Lung (tissue), 12 donors: Measurements from ENCODE around the gene BCL2L1. TPM values are rescaled to one million over a fixed set of nuclear protein-coding genes. Genes with fewer than 3 reads are reported as not detected.
A peak's percentile ranks its signal among the peaks of the same experiment; 100 is the strongest.

Source experiments
- ATAC-seq: fragments of 200-7000 bp; cut with Tn5 transposase; one replicate; pipeline ENCODE4 v1.9.1; 2020; ENCODE audit warnings: moderate number of reproducible peaks; ENCODE audit not compliant: insufficient read depth, low FRiP score
- DNase-seq, 3 donors: peaks; one replicate each; pipeline ENCODE4 v3.0.0-alpha.2; 2013 to 2017
- H3K27ac ChIP-seq, 2 donors: one replicate each; pipeline ENCODE4 v1.5.1; 2013; ENCODE audit warnings: mild to moderate bottlenecking in 2 of 2, moderate library complexity in 2 of 2, control low read depth in 1 of 2, inconsistent platforms in 1 of 2, low read depth in 1 of 2, low read length in 1 of 2
- H3K27me3 ChIP-seq, 3 donors: one replicate each; pipeline ENCODE4 v1.5.1; 2013; ENCODE audit warnings: low read length in 2 of 3; ENCODE audit not compliant: control insufficient read depth in 3 of 3, insufficient read depth in 3 of 3
- H3K36me3 ChIP-seq, 4 donors: one replicate each; pipeline ENCODE4 v1.5.1; 2013; ENCODE audit warnings: low read length in 4 of 4, mild to moderate bottlenecking in 1 of 4, moderate library complexity in 1 of 4; ENCODE audit not compliant: control insufficient read depth in 4 of 4, insufficient read depth in 4 of 4
- H3K4me1 ChIP-seq, 5 donors: one replicate each; pipeline ENCODE4 v1.5.1; 2013; ENCODE audit warnings: low read length in 5 of 5, mild to moderate bottlenecking in 2 of 5, moderate library complexity in 1 of 5; ENCODE audit not compliant: control insufficient read depth in 5 of 5, insufficient read depth in 5 of 5
- H3K4me3 ChIP-seq: one replicate; pipeline ENCODE4 v1.5.1; 2013; ENCODE audit warnings: mild to moderate bottlenecking, control low read depth, moderate library complexity
- H3K9ac ChIP-seq, 2 donors: one replicate each; pipeline ENCODE4 v1.5.1; 2013; ENCODE audit warnings: low read length in 2 of 2, control low read depth in 1 of 2; ENCODE audit not compliant: insufficient read depth in 1 of 2
- H3K9me3 ChIP-seq, 4 donors: one replicate each; pipeline ENCODE4 v1.5.1; 2013; ENCODE audit warnings: low read length in 3 of 4, mild to moderate bottlenecking in 1 of 4, moderate library complexity in 1 of 4; ENCODE audit not compliant: control insufficient read depth in 4 of 4, insufficient read depth in 3 of 4
- WGBS, 2 donors: extraction: QIAGEN DNeasy Blood & Tissue Kit; methylation state at CpG; one replicate each; pipeline ENCODE4 v1.1.7; 2013; 5-methylcytosine and 5-hydroxymethylcytosine counted together
- polyA plus RNA-seq, 2 donors: library from polyadenylated mRNA; stranded (reverse); fragments of 200-250 nt; gene quantifications; one replicate each; pipeline ENCODE4 v1.2.1, GENCODE V29; 2013
- total RNA-seq, 2 donors: library from RNA; depleted of rRNA in 1 of 2; stranded (reverse); fragments of >200 nt in 1 of 2; gene quantifications; one replicate each; pipeline ENCODE4 v1.2.1, GENCODE V29; 2014 to 2021
- TF ChIP-seq, protein P1 (sequence below): IDR thresholded peaks from 2 replicates; pipeline ENCODE4 v1.5.1; 2012; ENCODE audit warnings: mild to moderate bottlenecking; ENCODE audit errors: control extremely low read depth, extremely low read depth
- donor health status: control.
- donor health status: control.
- donor health status: Bipolar disorder and iron deficiency.
- donor health status: healthy.
- donor health status: DM: yes; HTN: yes; CAD: no.

The BCL2L1 gene
- total and polyA plus RNA-seq, 4 donors = 107 to 150 (median 117) TPM

DNA sequence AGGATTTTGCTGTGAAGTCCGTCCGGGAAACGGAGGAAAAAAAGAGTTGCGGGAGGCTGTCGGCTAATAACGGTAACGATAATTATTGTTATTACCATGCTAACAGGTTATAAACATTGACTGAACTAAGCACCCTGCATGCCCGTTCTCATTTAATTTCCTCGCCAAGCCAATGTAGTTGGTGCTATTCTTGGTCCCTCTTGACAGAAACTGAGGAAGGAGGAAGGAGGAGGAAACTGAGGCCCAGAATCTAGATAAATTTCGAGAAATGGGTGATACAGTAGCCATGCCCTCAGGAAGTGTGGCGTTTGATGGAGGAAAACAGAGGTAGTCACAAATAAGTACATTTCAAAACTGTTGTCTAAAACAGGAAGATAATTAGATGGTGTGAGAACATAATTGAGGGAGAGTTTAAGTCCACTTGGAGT, 16.9 kb upstream of the BCL2L1 start:
- Histone ChIP-seq H3K36me3 (no peaks in the 10 kb centered on the region), H3K27ac (no peak overlapping the region), H3K9ac (peak overlapping the region; percentile 57 to 75), H3K27me3 (no peaks in the 10 kb centered on the region), H3K9me3 (no peaks in the 10 kb centered on the region), H3K4me3 (peak overlapping the region; percentile 55), H3K4me1 (peaks cover 0 to 14% (median 3%) of the 10 kb centered on the region in 5 donors)
- 1 to 2% methylated on average over 11 of the region's 11 CpGs for WGBS, 2 donors
- TF ChIP-seq, protein P1, sequence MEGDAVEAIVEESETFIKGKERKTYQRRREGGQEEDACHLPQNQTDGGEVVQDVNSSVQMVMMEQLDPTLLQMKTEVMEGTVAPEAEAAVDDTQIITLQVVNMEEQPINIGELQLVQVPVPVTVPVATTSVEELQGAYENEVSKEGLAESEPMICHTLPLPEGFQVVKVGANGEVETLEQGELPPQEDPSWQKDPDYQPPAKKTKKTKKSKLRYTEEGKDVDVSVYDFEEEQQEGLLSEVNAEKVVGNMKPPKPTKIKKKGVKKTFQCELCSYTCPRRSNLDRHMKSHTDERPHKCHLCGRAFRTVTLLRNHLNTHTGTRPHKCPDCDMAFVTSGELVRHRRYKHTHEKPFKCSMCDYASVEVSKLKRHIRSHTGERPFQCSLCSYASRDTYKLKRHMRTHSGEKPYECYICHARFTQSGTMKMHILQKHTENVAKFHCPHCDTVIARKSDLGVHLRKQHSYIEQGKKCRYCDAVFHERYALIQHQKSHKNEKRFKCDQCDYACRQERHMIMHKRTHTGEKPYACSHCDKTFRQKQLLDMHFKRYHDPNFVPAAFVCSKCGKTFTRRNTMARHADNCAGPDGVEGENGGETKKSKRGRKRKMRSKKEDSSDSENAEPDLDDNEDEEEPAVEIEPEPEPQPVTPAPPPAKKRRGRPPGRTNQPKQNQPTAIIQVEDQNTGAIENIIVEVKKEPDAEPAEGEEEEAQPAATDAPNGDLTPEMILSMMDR = no peak
- DNase-seq (no peak), ATAC-seq (no peak)

DNA sequence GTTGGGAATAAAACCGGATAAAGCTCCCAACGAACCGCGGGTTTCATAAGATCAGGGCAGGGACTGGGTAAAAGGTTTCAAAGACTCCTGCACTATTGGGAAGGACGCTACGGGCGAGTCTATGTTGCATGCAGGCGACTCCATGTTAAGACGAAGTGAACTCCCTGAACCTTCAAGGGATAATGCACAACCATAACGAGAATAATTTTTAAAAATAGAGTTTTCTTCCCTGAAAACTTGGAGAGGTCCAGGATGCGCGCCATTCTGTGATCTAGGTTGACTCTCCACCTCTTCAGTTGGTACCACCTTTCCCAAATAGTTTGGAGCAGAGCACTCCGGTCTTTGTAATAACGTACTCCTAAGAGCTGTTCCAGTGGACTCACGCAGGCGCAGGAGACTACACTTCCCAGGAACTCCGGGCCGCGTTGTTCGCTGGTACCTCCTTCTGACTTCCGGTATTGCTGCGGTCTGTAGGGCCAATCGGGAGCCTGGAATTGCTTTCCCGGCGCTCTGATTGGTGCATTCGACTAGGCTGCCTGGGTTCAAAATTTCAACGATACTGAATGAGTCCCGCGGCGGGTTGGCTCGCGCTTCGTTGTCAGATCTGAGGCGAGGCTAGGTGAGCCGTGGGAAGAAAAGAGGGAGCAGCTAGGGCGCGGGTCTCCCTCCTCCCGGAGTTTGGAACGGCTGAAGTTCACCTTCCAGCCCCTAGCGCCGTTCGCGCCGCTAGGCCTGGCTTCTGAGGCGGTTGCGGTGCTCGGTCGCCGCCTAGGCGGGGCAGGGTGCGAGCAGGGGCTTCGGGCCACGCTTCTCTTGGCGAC, 16.3 kb upstream of the BCL2L1 start, which contains the start of gene TPX2:
TSS of gene TPX2 (plus strand) at position 562 of the 821 bp plus-strand sequence. CDS start 18,187 bp downstream, outside the sequence.
- Histone ChIP-seq H3K27me3 (no peaks in the 10 kb centered on the region), H3K9ac (peak within 1 kb of the TSS; percentile 64 to 98), H3K9me3 (no peaks in the 10 kb centered on the region), H3K4me3 (peak within 1 kb of the TSS; percentile 55), H3K36me3 (no peaks in the 10 kb centered on the region), H3K27ac (peak within 1 kb of the TSS; percentile 81 to 96), H3K4me1 (peaks cover 0 to 14% (median 3%) of the 10 kb centered on the region in 5 donors)
- TF ChIP-seq, protein P1 = no peak
- DNase-seq (peak; percentile 97 to 99 (median 99)), ATAC-seq (peak; percentile 99)
- WGBS, 2 donors = 0 to 1% methylated on average over 54 of the region's 54 CpGs

DNA sequence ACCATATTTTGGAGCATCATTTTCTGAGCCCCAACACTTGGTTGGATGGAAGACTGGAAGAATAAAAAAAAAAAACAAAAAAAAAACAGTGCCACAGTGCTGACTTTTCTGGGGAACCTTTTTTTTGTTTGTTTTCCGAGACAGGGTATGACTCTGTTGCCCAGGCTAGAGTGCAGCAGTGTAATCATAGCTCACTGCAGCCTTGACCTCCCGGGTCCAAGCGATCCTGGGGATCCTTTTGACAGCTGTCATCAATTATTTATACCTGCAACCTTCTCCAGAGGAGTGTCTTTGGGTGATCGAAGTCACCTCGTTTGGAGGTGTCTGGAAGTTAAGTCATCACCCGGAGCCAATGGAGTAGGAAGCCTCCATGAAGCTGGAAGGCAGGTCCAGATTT, 8.7 kb upstream of the BCL2L1 start:
- Histone ChIP-seq H3K36me3 (no peaks in the 10 kb centered on the region), H3K9ac (no peak overlapping the region), H3K9me3 (no peaks in the 10 kb centered on the region), H3K4me3 (no peak overlapping the region), H3K27ac (no peak overlapping the region), H3K27me3 (no peaks in the 10 kb centered on the region), H3K4me1 (no peaks in the 10 kb centered on the region)
- ATAC-seq = no peak
- TF ChIP-seq, protein P1 = no peak
- WGBS, 2 donors = 85 to 91% methylated on average over 6 of the region's 6 CpGs
- DNase-seq = no peak
